Occipital lobe (tissue), 2 donors: ENCODE measurements around the gene DNAJB2. TPM values are rescaled to one million over a fixed set of nuclear protein-coding genes. Genes with fewer than 3 reads are reported as not detected.
"Not testable (repeated sequence)": the region's sequence is repeated elsewhere in the genome, so short reads cannot be mapped to it uniquely, and the experiment has no call there.

Experiments
- DNase-seq: peaks from one replicate; lab custom pipeline; 2025; lab: John Stamatoyannopoulos, UW
- total RNA-seq: library from RNA; depleted of rRNA; stranded (reverse); fragments of >200 nt; gene quantifications from one replicate; pipeline ENCODE4 v1.2.3, GENCODE V29; 2014

Gene DNAJB2
- total RNA-seq, 1 donor from 2014 or later = 73.2 TPM

- peak; percentile 69 for DNase-seq
Measured at GRCh38 chr2:219298759-219299371, 19.7 kb downstream of the DNAJB2 start.

DNA sequence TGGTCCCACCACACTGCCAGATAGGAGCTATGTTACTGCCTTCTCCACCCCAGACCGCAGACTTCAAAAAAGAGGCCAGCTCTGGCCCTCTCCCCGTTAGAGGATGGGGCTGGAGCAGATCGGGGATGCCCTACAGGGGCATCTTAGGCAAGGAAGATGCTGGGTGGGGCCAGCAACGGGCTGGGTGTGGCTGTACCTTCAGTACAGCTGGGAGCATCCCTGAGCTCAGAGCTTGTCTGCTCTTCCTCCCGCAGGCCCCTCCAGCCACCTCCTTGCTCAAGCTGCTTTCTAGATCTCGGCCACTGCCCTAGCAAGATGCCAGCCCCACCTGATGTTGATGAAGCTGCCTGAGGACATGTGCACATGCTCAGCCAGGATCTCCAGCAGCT is 20.2 kb downstream of the DNAJB2 start:
- no peak for DNase-seq

- no peak for DNase-seq
Measured at GRCh38 chr2:219300022-219300421, 20.9 kb downstream of the DNAJB2 start.

- no peak for DNase-seq
Measured at GRCh38 chr2:219302412-219302968, 23.3 kb downstream of the DNAJB2 start.

DNA sequence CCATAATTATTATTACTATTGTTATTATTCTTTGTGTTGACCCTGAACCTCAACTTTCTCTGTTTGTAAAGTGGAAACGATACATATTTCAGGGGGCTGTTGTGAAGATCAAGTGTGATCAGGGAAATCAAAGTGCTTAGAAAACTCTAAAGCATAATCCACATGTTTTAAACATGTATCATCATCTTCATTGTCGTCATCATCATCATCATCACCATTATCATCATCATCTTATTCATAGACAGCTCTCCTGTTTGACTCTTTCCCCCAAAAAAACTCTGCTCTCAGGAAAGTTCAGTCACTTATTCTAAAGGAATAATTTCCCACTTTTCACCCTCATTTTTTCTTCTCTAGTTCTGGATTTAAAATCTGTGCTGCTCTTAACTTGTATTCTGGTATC is 25.1 kb downstream of the DNAJB2 start:
- no peak for DNase-seq

DNA sequence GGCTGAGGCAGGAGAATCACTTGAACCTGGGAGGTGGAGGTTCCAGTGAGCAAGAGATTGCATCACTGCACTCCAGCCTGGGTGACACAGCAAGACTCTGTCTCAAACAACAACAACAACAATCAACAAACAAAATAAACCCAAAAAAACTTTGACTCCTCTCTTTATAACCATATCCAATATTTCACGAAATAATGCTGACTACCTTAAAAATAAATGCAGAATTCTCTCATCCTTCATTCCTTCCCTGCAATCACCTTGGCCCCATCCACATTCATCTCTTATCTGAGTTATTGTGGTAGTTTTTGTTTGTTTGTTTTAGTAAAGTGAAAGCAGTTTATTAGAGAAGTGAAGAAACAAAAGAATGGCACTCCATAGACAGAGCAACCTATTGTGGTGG is 26.9 kb downstream of the DNAJB2 start:
- DNase-seq = no peak

DNA sequence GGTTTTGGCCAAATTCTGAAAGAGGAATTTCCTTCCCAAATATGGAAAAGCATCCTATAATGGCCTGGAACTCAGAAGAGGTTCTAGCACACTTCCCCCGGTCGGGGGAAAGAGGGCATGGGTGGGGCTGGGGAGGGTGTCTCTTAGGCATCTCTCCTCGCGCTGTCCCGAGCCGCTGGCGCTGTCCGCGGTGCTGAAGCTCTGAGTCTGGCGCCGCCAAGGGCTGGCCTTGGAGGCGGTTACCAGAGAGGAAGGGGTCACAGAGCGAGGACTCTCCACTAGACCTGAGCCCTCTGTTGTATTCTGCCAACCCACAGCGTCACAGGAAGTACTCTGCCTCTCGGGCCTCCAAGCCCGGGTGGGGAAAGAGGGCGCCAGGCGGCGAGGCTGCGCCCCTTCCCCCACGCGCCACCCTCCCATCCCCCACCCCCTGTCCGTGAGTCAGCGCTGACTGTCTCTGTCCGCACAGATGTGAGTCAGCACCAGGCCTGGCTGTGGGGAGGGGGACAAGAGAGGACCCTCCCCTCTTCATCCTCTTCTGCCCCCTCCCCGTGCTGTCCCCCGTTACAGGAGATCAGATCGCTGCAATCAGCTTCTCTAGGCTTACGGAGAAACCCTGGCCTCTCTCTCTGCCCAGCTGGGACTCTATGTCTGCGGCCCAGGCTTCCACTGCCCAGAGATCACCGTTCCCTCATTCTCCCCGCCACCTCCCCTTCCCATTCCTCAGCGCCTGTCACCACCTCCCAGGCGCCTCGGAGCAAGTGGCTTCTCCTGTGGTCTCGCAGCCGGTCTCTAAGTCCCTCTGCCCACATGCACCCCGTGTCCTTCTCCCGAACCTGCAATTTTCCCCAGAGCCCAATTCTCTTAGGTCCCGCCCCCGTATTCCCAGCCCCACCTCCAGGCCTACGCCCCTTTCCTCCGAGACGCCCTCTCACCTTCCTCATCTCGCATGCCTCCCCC is 29.3 kb downstream of the DNAJB2 start:
- peak; percentile 57 for DNase-seq

GRCh38 chr2:219309278-219309677 is 30.1 kb downstream of the DNAJB2 start, which contains the start of gene PTPRN:
TSS of gene PTPRN (minus strand) at chr2:219309401. CDS start at chr2:219309332, 69 bp downstream.
- DNase-seq = peak; percentile 48

- DNase-seq = not testable (repeated sequence)
Measured at GRCh38 chr2:219312683-219313263, 33.6 kb downstream of the DNAJB2 start.

- no peak for DNase-seq
Measured at GRCh38 chr2:219314804-219315468, 35.8 kb downstream of the DNAJB2 start.

- no peak for DNase-seq
Measured at GRCh38 chr2:219323434-219323833, 44.3 kb downstream of the DNAJB2 start.

DNA sequence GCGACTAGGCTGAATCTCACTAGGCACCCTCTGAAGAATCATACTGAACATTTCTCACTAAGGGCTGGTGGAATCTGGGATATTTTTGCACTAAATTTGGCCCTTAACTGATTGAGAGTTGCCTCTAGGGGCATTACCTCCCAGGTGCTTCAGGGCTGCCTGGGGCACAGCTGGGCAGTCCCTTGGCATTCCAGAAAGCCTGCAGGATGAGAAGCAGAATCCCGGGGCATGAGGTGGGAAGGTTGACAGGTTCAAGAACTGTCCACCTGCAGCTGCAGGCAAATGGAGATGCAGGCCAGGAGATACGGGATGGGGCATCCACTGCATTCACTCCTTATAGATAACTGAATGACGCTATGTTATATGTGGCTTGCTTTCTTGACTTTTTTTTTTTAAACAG is 46.0 kb downstream of the DNAJB2 start:
- DNase-seq = no peak

GRCh38 chr2:219325657-219326315 is 46.6 kb downstream of the DNAJB2 start:
- DNase-seq = no peak

DNA sequence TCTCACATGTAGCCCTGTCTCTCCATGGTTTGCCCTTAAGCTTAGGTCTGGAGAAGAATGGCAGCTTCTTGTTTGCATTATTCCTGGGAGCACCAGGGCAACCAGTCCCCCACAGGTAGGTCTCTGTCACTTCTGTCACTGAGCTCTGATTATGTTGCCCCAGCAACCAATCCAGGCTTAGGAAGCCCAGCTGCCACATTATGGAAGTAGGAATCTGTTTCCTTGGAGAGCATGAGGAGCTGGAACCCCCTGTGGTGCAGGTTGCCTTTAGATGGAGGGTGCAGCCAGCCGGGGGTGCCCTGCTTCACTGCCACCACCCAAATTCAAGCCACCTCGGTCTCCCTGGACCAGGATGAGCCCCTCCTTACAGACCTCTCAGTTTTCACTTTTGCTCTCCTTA is 48.6 kb downstream of the DNAJB2 start:
- no peak for DNase-seq

GRCh38 chr2:219331560-219332213 is 52.5 kb downstream of the DNAJB2 start:
- DNase-seq = no peak

DNA sequence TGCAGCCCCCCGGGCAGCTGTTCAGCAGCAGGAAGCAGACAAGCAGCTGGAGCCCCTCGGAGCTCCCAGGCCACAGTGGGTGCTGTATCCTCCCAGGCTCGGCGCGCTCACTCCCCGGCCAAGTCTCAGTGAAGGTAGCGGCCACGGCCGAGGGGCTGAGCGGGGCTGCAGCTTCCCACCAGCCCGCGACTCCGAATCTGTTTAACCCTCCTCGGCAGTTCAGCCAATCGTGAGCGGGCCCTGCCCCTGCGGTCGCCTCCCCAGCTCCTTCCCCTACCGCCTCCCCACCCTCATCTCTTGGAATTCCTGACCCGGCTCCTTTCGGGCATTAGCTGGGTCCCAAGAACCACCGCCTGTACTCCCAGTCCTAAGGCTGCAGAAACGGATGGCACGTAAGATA is 53.4 kb downstream of the DNAJB2 start, which contains the start of gene RESP18:
RESP18 (minus strand) TSS at position 203 of the 400 bp plus-strand sequence.
- no peak for DNase-seq

GRCh38 chr2:219334076-219334475 is 54.9 kb downstream of the DNAJB2 start:
- DNase-seq = no peak

DNA sequence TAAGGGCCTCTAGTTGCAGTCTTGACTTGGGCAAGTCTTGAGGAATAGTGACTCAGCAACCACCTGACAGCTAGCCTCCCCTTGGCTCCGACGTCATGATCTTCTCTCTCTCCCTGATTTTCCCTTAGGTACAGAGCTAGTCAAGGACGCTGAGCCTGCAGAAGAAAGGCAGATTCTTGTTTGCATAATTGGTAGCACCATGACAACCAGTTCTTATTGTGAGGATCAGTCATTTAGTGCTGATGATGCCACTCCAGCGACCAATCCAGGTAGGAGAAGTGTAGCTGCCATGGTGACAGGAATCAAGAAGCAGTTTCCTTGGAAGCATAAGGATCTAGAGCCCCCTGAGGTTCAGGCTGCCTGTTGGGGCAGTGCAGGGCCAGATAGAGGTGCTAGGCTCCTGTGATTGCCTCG is 56.2 kb downstream of the DNAJB2 start:
- no peak for DNase-seq
